RWPE1 (cell line): ENCODE measurements around the gene CLIC5.

Source experiments
- CTCF ChIA-PET: fragments of 350-600 bp; sonication (Branson Sonifier 250); formaldehyde crosslinking; extraction: SDS; loops from one replicate; lab custom pipeline; 2021; lab: Yijun Ruan, JAX
- POLR2A ChIA-PET: fragments of 400-600 bp; formaldehyde crosslinking; extraction: SDS; loops from one replicate; lab custom pipeline; 2020; ENCODE audit warnings: antibody characterized with exemption; ENCODE audit not compliant: low non-redundant PET; lab: Yijun Ruan, JAX
- DNase-seq: peaks from one replicate; pipeline ENCODE4 v3.0.0; 2012; ENCODE audit warnings: low spot score
- H3K27ac ChIP-seq: fragments of 450-650 bp; 2 replicates; pipeline ENCODE4 v1.5.1; 2017
- TF ChIP-seq, protein P1 (sequence below): fragments of 450-650 bp; conservative IDR thresholded peaks from 2 replicates; pipeline ENCODE4 v1.5.1; 2017; ENCODE audit warnings: low read depth, mild to moderate bottlenecking

CLIC5 gene

DNA sequence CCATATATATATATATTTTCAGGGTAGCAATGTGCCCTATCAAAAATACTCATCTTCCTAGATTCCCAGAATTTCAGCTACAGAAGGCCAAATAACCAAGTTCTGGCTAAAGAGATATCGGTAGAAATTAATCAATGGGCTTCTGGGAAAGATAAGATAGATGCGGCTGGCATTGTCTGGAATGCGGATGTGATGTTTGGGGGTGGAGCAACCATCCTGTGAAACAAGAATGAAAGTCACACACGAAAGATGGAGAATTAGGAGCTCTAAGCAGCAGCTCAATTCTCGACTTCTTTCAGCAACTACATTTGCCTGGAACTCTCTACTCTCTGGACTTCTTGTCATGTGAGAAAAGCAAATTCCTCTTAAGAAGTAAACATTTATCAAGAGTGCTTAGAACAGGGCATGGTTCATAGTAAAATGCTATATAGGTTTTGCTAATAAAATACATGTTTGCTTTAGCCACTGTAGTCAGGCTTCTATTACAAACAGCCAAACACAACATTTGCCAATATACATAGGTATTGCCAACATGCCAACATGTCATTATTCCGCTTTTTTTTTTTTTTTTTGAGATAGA is 90.8 kb downstream of the CLIC5 start:
- no peak for DNase-seq
- ChIA-PET POLR2A (interaction anchor here (0.7 kb wide), 1 partner anchor 751 kb away, joined by 5 read pairs; no protein-coding TSS in a partner anchor), CTCF (interaction anchor here (0.6 to 1.5 kb wide), 2 partner anchors 505 to 1291 kb away, joined by 4 read pairs; no protein-coding TSS in a partner anchor)
- H3K27ac ChIP-seq, result no peak overlapping the region
- TF ChIP-seq, protein P1, sequence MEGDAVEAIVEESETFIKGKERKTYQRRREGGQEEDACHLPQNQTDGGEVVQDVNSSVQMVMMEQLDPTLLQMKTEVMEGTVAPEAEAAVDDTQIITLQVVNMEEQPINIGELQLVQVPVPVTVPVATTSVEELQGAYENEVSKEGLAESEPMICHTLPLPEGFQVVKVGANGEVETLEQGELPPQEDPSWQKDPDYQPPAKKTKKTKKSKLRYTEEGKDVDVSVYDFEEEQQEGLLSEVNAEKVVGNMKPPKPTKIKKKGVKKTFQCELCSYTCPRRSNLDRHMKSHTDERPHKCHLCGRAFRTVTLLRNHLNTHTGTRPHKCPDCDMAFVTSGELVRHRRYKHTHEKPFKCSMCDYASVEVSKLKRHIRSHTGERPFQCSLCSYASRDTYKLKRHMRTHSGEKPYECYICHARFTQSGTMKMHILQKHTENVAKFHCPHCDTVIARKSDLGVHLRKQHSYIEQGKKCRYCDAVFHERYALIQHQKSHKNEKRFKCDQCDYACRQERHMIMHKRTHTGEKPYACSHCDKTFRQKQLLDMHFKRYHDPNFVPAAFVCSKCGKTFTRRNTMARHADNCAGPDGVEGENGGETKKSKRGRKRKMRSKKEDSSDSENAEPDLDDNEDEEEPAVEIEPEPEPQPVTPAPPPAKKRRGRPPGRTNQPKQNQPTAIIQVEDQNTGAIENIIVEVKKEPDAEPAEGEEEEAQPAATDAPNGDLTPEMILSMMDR, result no peak

DNA sequence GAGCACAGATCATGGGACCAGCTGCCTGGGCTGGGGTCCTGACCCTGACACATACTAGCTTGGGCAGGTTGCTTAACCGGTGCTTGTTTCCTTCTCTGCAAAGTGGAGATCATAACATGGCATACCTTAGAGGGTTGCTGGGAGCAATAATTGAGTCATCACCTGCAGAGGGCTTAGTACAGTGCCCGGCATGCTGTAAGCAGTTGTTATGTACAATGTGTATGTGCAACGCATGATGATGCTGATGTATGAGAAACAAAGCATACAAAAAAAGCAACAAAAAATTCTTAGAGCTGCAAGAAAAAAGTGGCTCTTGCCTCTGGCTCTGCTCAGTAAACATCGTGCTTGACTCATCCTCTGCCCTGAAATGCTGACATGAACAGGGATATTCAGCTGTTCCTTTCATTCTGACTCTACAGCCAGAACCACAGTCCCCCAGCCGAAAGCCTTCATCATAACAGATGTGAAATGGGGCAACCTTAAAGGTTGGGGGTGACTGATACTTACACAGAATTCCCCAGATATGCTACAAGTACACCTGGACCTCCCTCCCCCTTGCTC is 91.7 kb downstream of the CLIC5 start:
- TF ChIP-seq, protein P1, result no peak
- no peak overlapping the region for H3K27ac ChIP-seq
- DNase-seq, result peak; percentile 16
- ChIA-PET CTCF (interaction anchor here (0.6 to 1.5 kb wide), 2 partner anchors 504 to 1290 kb away, joined by 4 read pairs; no protein-coding TSS in a partner anchor), POLR2A (no interaction called here)

DNA sequence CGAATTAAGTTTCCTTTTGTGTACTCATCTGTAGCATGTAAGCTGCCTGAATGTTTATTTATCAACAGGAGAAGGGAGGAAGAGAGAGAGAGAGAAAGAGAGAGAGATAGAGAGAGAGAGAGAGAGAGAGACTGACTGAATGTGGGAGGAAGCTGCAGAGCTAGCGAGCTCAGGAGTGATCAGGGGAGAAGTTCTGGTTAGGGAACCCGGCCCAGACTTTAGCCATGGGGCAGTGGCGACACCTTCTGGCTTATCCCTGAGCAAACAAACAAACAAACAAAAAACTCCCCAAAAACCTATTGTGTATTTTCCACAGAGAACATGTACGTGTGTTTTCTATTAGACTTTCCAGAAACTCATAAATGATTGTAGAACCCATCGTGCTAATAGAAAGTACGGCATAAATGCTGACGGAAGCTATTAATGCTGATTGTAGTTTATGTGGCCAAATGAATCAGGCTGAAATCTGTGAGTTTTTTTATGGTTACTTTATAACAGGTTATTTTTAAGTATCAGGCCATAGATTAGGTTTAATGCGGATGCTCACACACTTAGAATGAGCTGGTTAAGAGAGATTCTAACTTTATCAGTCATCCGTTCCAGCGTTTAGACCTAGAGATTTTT is 92.8 kb downstream of the CLIC5 start:
- no peak overlapping the region for H3K27ac ChIP-seq
- peak; percentile 55 for DNase-seq
- CTCF ChIA-PET, result interaction anchor here (0.6 to 1.6 kb wide), 18 partner anchors 8 to 1447 kb away, joined by 3 to 8 read pairs (median 4); no protein-coding TSS in a partner anchor
- POLR2A ChIA-PET, result interaction anchor here (0.6 kb wide), 1 partner anchor 478 kb away, joined by 3 read pairs; no protein-coding TSS in a partner anchor
- TF ChIP-seq, protein P1, result peak; percentile 81

DNA sequence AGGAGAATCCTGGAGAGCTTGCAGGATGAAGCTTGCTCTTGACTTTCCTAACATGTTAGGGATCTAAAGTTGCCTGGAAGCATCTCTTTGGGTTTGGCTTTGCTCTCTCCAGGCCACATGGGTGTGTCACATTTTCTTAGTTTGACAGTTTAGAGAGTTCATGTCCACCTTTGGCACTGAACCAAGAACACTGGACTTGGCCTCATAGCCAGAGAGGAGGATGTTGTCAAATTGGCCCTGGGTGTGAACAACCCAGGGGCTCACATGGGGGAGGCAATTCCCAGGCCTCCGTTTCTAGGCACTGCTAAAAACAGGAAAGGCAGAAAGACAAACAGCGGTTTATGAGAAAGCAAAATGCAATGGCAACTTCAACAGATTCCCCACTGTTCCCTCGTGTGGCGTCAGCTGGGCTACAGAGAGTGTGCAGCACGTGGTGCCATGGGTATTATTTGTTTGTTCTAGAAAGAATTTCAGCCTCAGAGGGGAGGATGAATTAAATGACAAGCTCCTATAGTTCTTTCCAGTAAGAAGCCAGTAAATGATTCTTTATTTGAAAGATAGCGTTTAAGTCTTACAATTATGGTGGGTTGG is 93.9 kb downstream of the CLIC5 start:
- POLR2A ChIA-PET, result no interaction called here
- H3K27ac ChIP-seq, result no peak overlapping the region
- CTCF ChIA-PET, result interaction anchor here (0.6 to 1.6 kb wide), 8 partner anchors 8 to 1446 kb away, joined by 3 to 6 read pairs (median 5); no protein-coding TSS in a partner anchor
- TF ChIP-seq, protein P1, result no peak
- no peak for DNase-seq

DNA sequence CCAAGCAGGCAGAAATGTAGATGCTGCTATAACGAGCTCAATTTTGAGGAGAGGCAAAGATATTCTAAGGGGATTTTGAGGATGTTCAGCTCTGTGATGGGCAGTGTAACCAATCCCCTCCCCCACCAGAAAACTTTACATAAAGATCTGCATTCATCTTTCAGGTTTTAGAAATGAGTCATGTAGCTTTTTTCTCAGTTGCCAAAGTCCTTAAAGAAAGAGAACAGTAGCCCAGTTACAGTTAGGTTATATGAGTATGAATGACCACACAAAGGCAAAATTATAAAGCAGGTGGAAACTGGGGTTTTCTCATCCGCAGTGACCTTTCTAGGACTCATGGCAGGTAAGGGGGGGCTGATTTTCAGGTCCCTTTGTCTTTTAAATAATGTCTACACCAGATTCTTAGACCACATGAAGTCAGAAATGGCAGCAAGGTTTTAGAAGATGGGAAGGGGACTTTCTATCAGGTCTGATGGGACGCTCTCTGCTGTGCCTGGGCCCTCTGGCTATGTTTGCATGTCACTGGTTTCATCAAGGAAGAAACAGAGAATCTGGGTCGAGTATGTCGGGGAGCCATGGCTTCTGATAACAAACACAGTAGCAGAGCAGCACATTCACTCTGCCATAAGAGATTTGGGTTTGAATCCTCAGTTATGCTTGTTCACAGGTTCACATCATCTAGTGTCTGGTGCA is 94.7 kb downstream of the CLIC5 start:
- H3K27ac ChIP-seq, result no peak overlapping the region
- ChIA-PET POLR2A (no interaction called here), CTCF (interaction anchor here (1.6 kb wide), 1 partner anchor 10 kb away, joined by 5 read pairs; no protein-coding TSS in a partner anchor)
- DNase-seq, result no peak
- TF ChIP-seq, protein P1, result no peak
